ENCODE data around the gene SLC27A6. TPM values are rescaled to one million over a fixed set of nuclear protein-coding genes. Genes with fewer than 3 reads are reported as not detected.

Gene SLC27A6
- total and polyA plus RNA-seq, 2 of the 13 experiments (the other 11 are each of a cell fraction or from before 2014, with no cell fraction given), result not detected

DNA sequence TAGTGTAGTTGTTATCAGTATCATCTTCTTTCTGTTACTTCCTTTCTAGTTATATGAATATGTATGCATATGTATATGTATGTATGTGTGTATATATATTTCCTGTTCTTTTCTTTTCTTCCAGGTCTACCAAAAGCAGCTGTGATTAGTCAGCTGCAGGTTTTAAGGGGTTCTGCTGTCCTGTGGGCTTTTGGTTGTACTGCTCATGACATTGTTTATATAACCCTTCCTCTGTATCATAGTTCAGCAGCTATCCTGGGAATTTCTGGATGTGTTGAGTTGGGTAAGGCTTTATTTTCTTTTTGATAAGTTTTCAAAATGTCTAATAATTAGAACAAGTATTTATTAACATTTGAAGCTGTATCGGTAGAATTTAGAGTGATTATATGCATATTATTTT, 23.2 kb downstream of the SLC27A6 start:
- ChIA-PET CTCF (ENCODE audit: low intra/inter-chr PET ratio, low total read pairs) (no interaction called here), POLR2A (no interaction called here)
- 98% methylated on average over 1 of the region's 1 CpG for WGBS (ENCODE audit: low lambda C conversion rate)
- in situ Hi-C loops (cut with HindIII; ENCODE audit: extremely low pct_ligation_motif_present, low pct_unique_long_range_greater_than_20kb), result no loop called here
- H3K4me3 ChIP-seq (replicated peaks in 1 of 3; ENCODE audit: insufficient read depth in 1 of 3, low read depth in 2 of 3, low read length in 3 of 3), result no peak overlapping the region
- DNase-seq (ENCODE audit: low spot score) (no peak), FAIRE-seq (no peak), ATAC-seq (no peak)
- no peaks in the 10 kb centered on the region; a peak in 1 of 5 replicates for H3K27me3 ChIP-seq (ENCODE audit: control insufficient read depth in 1 of 2, insufficient read depth in 2 of 2, low read length in 2 of 2)
- no peak overlapping the region for H3K4me2 ChIP-seq (ENCODE audit: low read depth, low read length)
- no TSS peak for BruUV-seq (replicated peaks)
- intact Hi-C loops (cut with micrococcal nuclease; ENCODE audit: unreplicated experiment), result no loop called here
- H3K9me3 ChIP-seq (ENCODE audit: low read length), result no peaks in the 10 kb centered on the region
- no peak overlapping the region for H3K27ac ChIP-seq (ENCODE audit: extremely low read length, insufficient read depth, low read length)
- no peaks in the 10 kb centered on the region for H3K79me2 ChIP-seq (ENCODE audit: insufficient read depth, low read length)
- no peaks in the 10 kb centered on the region for H3K36me3 ChIP-seq (replicated peaks in 1 of 2; ENCODE audit: control insufficient read depth in 1 of 2, insufficient read depth in 2 of 2, low read length in 2 of 2)
- H3K9ac ChIP-seq (ENCODE audit: insufficient read depth, low read depth, low read length), result no peak overlapping the region
- no peak for TF ChIP-seq NR2C2 (CRISPR knock-in tag; IDR thresholded peaks at IDR 0.05; ENCODE audit: borderline replicate concordance)
- TF ChIP-seq, protein P1, sequence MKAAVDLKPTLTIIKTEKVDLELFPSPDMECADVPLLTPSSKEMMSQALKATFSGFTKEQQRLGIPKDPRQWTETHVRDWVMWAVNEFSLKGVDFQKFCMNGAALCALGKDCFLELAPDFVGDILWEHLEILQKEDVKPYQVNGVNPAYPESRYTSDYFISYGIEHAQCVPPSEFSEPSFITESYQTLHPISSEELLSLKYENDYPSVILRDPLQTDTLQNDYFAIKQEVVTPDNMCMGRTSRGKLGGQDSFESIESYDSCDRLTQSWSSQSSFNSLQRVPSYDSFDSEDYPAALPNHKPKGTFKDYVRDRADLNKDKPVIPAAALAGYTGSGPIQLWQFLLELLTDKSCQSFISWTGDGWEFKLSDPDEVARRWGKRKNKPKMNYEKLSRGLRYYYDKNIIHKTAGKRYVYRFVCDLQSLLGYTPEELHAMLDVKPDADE (CRISPR knock-in tag; IDR thresholded peaks at IDR 0.05), result no peak
- H3K4me1 ChIP-seq (ENCODE audit: insufficient read depth, low read length), result no peaks in the 10 kb centered on the region
- no peaks in the 10 kb centered on the region for H4K20me1 ChIP-seq (ENCODE audit: insufficient read depth, low read length)
- H2AFZ ChIP-seq (ENCODE audit: low read length), result no peak overlapping the region

- ChIA-PET POLR2A (no interaction called here), CTCF (ENCODE audit: low intra/inter-chr PET ratio, low total read pairs) (no interaction called here)
- intact Hi-C loops (cut with micrococcal nuclease; ENCODE audit: unreplicated experiment), result no loop called here
- Histone ChIP-seq H3K27ac (ENCODE audit: extremely low read length, insufficient read depth, low read length) (no peak overlapping the region), H3K9me3 (ENCODE audit: low read length) (no peaks in the 10 kb centered on the region), H3K4me2 (ENCODE audit: low read depth, low read length) (no peak overlapping the region), H3K27me3 (ENCODE audit: control insufficient read depth in 1 of 2, insufficient read depth in 2 of 2, low read length in 2 of 2) (no peaks in the 10 kb centered on the region; a peak in 1 of 5 replicates), H3K79me2 (ENCODE audit: insufficient read depth, low read length) (no peaks in the 10 kb centered on the region), H3K4me3 (replicated peaks in 1 of 3; ENCODE audit: insufficient read depth in 1 of 3, low read depth in 2 of 3, low read length in 3 of 3) (no peak overlapping the region), H3K36me3 (replicated peaks in 1 of 2; ENCODE audit: control insufficient read depth in 1 of 2, insufficient read depth in 2 of 2, low read length in 2 of 2) (no peaks in the 10 kb centered on the region), H2AFZ (ENCODE audit: low read length) (no peak overlapping the region), H3K9ac (ENCODE audit: insufficient read depth, low read depth, low read length) (no peak overlapping the region), H4K20me1 (ENCODE audit: insufficient read depth, low read length) (no peaks in the 10 kb centered on the region), H3K4me1 (ENCODE audit: insufficient read depth, low read length) (no peaks in the 10 kb centered on the region)
- ATAC-seq (no peak), DNase-seq (ENCODE audit: low spot score) (no peak), FAIRE-seq (no peak)
- WGBS (ENCODE audit: low lambda C conversion rate), result 2% methylated on average over 5 of the region's 5 CpGs
- TF ChIP-seq PRPF4 (IDR thresholded peaks at IDR 0.05; ENCODE audit: low read depth, low read length, poor library complexity, severe bottlenecking) (no peak), BORCS8-MEF2B (CRISPR knock-in tag; IDR thresholded peaks at IDR 0.05) (no peak), SIX4 (CRISPR knock-in tag; IDR thresholded peaks at IDR 0.05) (no peak), ZNF260 (CRISPR knock-in tag; IDR thresholded peaks at IDR 0.05; ENCODE audit: borderline replicate concordance, low read depth) (no peak), WIZ (CRISPR knock-in tag; IDR thresholded peaks at IDR 0.05) (no peak), MBD4 (IDR thresholded peaks at IDR 0.05; ENCODE audit: borderline replicate concordance, low read length) (no peak), ZNF446 (CRISPR knock-in tag; IDR thresholded peaks at IDR 0.05) (no peak), ZSCAN29 (CRISPR knock-in tag; conservative IDR thresholded peaks at IDR 0.05) (no peak)
- in situ Hi-C loops (cut with HindIII; ENCODE audit: extremely low pct_ligation_motif_present, low pct_unique_long_range_greater_than_20kb), result no loop called here
- no TSS peak for BruUV-seq (replicated peaks)
Observed at GRCh38 chr5:129001841-129002526, 36.7 kb downstream of the SLC27A6 start.
